AG09319 (cell line): ENCODE data around the gene C17orf78.
"Not testable (repeated sequence)": the region's sequence is repeated elsewhere in the genome, so short reads cannot be mapped to it uniquely, and the experiment has no call there.

Source experiments
- DNase-seq: peaks from one replicate; pipeline ENCODE4 v3.0.0-alpha.2; 2010; ENCODE audit warnings: low read depth; ENCODE audit errors: extremely low read depth
- TF ChIP-seq, protein P1 (sequence below): IDR thresholded peaks from 2 replicates; pipeline ENCODE4 v1.5.1; 2011; ENCODE audit warnings: low read depth, mild to moderate bottlenecking, inconsistent platforms, low read length, moderate library complexity

C17orf78 gene

DNA sequence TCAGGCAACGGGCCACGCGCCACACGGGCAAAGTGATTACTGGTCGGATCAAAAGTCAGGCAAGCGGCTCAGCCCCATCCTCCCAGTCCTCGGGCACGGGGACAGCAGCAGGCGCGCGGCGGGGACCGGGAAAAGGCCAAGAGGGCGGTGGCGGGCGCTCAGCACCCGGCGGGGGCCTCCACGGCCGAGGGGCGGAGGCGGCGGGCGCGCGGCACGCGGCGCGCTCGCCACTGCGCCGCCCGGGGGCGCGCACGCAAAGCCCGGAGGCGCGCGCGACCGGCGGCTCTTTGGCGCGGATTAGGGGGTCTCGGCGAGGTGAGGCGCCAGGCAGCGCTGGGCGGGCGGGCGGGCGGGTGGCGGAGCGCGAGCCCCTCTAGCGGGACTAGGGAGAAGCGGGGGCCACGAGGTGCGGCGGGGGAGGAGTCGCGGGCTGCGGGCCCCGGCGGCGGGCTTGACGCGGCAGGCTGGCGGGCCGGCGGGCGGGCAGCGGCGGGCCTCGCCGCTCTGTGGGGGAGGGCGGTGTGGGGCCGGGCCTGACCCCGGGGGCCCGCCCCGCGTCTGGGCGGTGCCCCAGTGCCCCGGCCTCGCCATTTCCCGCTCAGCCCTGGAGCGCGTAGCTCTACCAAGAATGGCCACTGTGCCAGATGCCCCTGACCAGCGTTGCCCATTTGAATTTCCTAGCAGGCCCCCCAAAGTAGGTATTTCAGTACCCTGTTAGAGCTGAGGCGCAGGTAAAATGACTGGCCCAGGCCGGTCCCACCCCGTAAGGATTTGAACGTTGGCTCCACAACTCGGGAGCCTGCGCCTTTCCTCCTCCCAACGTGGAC lies 31.1 kb downstream of the C17orf78 start, which contains the start of the genes ACACA and TADA2A:
Gene ACACA, minus strand, starts transcription at position 202 of the 827 bp plus-strand sequence. CDS start 537 bp downstream, outside the sequence.
Gene TADA2A, plus strand, starts transcription at position 252 of the 827 bp plus-strand sequence. CDS start 4,480 bp downstream, outside the sequence.
- TF ChIP-seq, protein P1, sequence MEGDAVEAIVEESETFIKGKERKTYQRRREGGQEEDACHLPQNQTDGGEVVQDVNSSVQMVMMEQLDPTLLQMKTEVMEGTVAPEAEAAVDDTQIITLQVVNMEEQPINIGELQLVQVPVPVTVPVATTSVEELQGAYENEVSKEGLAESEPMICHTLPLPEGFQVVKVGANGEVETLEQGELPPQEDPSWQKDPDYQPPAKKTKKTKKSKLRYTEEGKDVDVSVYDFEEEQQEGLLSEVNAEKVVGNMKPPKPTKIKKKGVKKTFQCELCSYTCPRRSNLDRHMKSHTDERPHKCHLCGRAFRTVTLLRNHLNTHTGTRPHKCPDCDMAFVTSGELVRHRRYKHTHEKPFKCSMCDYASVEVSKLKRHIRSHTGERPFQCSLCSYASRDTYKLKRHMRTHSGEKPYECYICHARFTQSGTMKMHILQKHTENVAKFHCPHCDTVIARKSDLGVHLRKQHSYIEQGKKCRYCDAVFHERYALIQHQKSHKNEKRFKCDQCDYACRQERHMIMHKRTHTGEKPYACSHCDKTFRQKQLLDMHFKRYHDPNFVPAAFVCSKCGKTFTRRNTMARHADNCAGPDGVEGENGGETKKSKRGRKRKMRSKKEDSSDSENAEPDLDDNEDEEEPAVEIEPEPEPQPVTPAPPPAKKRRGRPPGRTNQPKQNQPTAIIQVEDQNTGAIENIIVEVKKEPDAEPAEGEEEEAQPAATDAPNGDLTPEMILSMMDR, result no peak
- peak; percentile 49 for DNase-seq

DNA sequence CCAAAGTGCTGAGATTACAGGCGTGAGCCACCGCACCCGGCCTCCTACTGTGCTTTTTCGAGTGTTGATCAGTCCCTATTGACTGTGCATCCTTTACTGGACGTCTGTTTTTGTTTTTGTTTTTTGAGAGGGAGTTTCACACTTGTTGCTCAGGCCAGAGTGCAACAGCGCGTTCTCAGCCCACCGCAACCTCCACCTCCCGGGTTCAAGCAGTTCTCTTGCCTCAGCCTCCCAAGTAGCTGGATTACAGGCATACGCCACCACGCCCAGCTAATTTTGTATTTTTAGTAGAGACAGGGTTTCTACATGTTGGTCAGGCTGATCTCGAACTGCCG lies 32.3 kb downstream of the C17orf78 start:
- not testable (repeated sequence) for DNase-seq

DNA sequence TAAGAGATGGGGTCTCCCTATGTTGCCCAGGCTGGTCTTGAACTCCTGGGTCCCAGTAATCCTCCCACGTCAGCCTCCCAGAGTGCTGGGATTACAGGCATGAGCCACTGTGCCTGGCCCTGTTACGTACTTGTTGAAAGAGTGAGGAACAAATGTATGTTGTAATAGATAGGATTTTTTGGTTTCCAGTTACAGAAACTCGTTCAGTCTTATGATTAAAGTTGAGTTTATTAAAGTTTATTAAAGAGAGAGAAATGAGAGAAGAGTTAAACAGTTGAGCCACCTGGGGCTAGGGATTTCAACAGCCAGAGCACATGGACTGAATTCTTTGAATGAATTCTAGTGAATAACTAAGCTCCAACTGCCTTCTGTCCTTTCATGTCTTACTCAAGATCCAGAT lies 34.6 kb downstream of the C17orf78 start:
- TF ChIP-seq, protein P1, result no peak
- no peak for DNase-seq

DNA sequence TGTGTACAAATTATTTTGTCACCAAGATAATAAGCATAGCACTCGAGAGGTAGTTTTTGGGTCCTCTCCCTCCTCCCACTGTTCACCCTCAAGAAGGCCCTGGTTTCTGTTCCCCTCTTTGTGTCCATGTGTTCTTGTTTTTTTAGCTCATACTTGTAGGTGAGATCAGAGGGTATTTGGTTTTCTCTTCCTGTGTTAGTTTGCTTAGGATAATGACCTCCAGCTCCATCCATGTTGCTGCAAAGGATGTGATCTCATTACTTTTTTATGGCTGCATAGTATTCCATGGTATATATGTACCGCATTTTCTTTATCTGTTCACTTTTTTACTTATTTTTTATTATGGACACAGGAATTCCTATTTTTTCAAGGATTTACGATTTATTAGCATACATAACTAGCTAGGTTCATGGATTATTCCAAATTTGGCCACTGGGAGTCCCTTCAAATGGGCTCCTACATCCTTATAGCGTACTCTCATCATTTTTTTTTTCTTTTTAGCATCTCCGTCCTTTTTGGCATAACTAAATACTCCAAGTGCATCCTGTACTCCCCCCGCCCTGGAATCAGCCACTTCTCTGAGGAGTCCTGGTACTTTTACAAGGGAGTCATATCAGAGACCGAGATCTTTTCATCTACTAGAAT lies 38.2 kb downstream of the C17orf78 start:
- TF ChIP-seq, protein P1, result peak; percentile 13; the same call in 1 of the 2 replicates
- DNase-seq, result no peak

DNA sequence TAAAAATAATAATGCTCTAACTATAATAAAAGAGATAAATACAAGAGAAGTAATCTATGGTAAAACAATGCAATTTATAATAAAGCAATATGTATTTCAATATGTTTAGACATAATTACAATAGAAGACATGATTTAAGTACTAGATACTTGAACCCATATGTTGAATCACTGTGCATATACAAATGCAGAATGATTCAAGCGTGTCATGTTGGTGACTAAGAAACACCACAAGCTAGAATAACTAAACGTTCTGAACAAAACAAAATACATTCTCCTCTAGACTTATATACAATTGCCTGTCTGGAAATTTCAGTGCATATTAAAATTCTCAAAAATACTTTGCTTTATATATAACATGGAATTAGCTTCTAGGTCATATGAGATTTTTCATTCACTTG lies 42.1 kb downstream of the C17orf78 start:
- TF ChIP-seq, protein P1, result no peak
- no peak for DNase-seq

DNA sequence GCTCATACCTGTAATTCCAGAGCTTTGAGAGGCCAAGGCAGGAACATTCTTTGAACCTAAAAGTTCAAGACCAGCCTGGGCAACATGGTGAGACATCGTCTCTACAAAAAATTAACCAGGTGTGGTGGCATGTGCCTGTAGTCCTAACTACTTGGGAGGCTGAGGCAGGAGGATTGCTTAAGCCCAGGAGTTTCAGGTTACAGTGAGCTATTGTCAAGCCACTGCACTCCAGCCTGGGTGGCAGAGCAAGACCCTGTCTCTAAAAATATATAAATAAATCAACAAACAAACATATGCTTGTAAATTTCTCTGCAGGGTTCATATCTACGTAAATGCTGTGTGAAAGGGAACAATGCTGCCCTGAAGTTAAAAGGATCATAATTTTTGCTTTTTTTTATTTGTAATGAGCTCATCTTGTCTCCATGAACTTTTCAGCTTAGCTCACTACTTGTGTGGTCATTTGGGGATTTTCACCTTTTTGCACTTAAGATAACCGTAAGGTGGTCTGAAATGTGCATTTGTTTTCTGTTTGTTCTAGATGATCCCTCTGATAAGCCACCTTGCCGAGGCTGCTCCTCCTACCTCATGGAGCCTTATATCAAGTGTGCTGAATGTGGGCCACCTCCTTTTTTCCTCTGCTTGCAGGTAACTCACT lies 47.3 kb downstream of the C17orf78 start:
- no peak for DNase-seq
- TF ChIP-seq, protein P1, result no peak

DNA sequence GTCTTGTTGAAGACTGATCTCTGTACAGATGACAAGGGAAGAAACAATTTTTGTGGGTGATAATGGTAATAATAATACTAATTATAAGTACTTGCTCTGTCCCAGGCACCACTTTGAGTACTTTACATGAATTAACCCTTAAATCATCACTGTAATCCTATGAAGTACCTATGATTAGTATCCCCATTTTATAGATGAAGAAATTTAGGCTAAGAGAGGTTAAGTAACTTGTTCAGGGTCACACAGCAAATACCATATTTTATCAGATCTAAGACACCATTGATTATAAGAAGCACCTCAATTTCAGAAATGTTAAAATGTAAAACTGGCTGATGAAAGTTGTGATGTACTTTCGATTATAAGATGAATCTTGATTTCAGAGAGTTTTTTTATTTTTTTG lies 49.5 kb downstream of the C17orf78 start:
- TF ChIP-seq, protein P1, result no peak
- no peak for DNase-seq
